Measurements from ENCODE around the gene IFNG-AS1. TPM values are rescaled to one million over a fixed set of nuclear protein-coding genes. Genes with fewer than 3 reads are reported as not detected.

IFNG-AS1 gene
- polyA plus RNA-seq, 4 donors, result 0.10 TPM; not detected in 3

GRCh38 chr12:67981287-67982162, 7.7 kb upstream of the IFNG-AS1 start:
- H3K27ac ChIP-seq (ENCODE audit: low read depth in 1 of 3, low read length in 2 of 3), result no peak overlapping the region
- no peak overlapping the region for H3K4me3 ChIP-seq (ENCODE audit: low read depth in 1 of 3, low read length in 3 of 3)
- H3K27me3 ChIP-seq (ENCODE audit: control insufficient read depth in 3 of 3, insufficient read depth in 3 of 3, low read length in 3 of 3), result no peaks in the 10 kb centered on the region
- DNase-seq (no peak), FAIRE-seq (no peak)
- no peaks in the 10 kb centered on the region for H3K9me3 ChIP-seq (ENCODE audit: control insufficient read depth in 2 of 2, insufficient read depth in 1 of 2, low read depth in 1 of 2, low read length in 1 of 2)
- 79 to 82% (median 81%) methylated on average over 4 of the region's 4 CpGs for WGBS, 3 donors
- no peaks in the 10 kb centered on the region for H3K4me1 ChIP-seq (ENCODE audit: control insufficient read depth in 3 of 3, insufficient read depth in 2 of 3, low read depth in 1 of 3, low read length in 2 of 3)
- no peaks in the 10 kb centered on the region for H3K36me3 ChIP-seq (ENCODE audit: control insufficient read depth in 3 of 3, insufficient read depth in 2 of 3, low read depth in 1 of 3, low read length in 3 of 3)

GRCh38 chr12:67982164-67982563, 7.1 kb upstream of the IFNG-AS1 start:
- no peak overlapping the region for H3K4me3 ChIP-seq (ENCODE audit: low read depth in 1 of 3, low read length in 3 of 3)
- no peak overlapping the region for H3K27ac ChIP-seq (ENCODE audit: low read depth in 1 of 3, low read length in 2 of 3)
- no peaks in the 10 kb centered on the region for H3K27me3 ChIP-seq (ENCODE audit: control insufficient read depth in 3 of 3, insufficient read depth in 3 of 3, low read length in 3 of 3)
- no peaks in the 10 kb centered on the region for H3K9me3 ChIP-seq (ENCODE audit: control insufficient read depth in 2 of 2, insufficient read depth in 1 of 2, low read depth in 1 of 2, low read length in 1 of 2)
- no peak for DNase-seq
- WGBS, 3 donors, result 80 to 89% (median 86%) methylated on average over 6 of the region's 6 CpGs
- H3K4me1 ChIP-seq (ENCODE audit: control insufficient read depth in 3 of 3, insufficient read depth in 2 of 3, low read depth in 1 of 3, low read length in 2 of 3), result no peaks in the 10 kb centered on the region
- no peak for FAIRE-seq
- no peaks in the 10 kb centered on the region for H3K36me3 ChIP-seq (ENCODE audit: control insufficient read depth in 3 of 3, insufficient read depth in 2 of 3, low read depth in 1 of 3, low read length in 3 of 3)

DNA sequence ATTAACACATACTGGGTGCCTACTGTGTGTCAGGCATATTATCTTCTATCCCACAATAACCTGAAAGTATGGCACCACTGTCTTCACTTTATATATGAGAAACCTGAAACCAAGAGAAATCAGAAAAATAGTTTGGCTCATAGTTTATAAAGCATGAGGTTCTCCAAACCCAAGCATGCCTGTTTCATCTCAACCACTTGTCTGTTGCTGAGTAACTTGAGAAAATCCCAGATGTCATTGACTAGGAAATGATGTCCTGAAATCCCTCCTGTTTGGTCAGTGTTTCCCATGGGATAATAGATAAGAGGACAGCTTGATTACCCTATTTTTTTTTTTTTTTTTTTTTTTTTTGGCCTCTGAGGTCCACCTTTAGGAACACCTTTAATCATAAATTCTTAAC, 2.6 kb upstream of the IFNG-AS1 start:
- H3K27ac ChIP-seq (ENCODE audit: low read depth in 1 of 3, low read length in 2 of 3), result no peak overlapping the region
- FAIRE-seq, result no peak

DNA sequence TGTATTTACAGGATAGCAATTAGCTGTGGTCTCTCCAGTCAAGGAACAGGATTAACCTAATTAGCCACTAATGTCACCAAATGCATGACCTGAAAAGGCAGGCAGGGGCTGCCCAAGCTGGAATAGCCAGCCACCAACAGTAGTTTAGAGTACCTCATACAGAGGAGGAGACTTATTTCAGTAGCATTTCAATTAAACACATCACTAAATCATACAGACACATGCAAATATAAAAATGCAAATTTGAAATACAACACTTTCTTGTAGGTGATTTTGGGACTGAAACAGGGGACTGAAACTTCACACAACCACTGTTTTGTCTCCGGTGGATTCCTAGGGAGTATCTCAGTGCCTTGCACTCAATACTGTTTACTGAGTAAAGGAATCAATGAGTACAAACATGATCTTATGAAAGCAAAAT, 636 bp upstream of the IFNG-AS1 start:
- no peak overlapping the region for H3K4me3 ChIP-seq (ENCODE audit: low read depth in 1 of 3, low read length in 3 of 3)
- FAIRE-seq (no peak), DNase-seq (no peak)
- no peaks in the 10 kb centered on the region for H3K27me3 ChIP-seq (ENCODE audit: control insufficient read depth in 3 of 3, insufficient read depth in 3 of 3, low read length in 3 of 3)
- no peak overlapping the region for H3K27ac ChIP-seq (ENCODE audit: low read depth in 1 of 3, low read length in 2 of 3)
- 48 to 56% (median 52%) methylated on average over 1 of the region's 1 CpG for WGBS, 3 donors
- H3K36me3 ChIP-seq (ENCODE audit: control insufficient read depth in 3 of 3, insufficient read depth in 2 of 3, low read depth in 1 of 3, low read length in 3 of 3), result no peaks in the 10 kb centered on the region
- H3K4me1 ChIP-seq (ENCODE audit: control insufficient read depth in 3 of 3, insufficient read depth in 2 of 3, low read depth in 1 of 3, low read length in 2 of 3), result peaks cover 0 to 5% (median 0%) of the 10 kb centered on the region in 3 donors
- H3K9me3 ChIP-seq (ENCODE audit: control insufficient read depth in 2 of 2, insufficient read depth in 1 of 2, low read depth in 1 of 2, low read length in 1 of 2), result no peaks in the 10 kb centered on the region

More for the DNA sequence above, 2.6 kb upstream of the IFNG-AS1 start:
- H3K4me3 ChIP-seq (ENCODE audit: low read depth in 1 of 3, low read length in 3 of 3), result no peak overlapping the region
- no peaks in the 10 kb centered on the region for H3K36me3 ChIP-seq (ENCODE audit: control insufficient read depth in 3 of 3, insufficient read depth in 2 of 3, low read depth in 1 of 3, low read length in 3 of 3)
- H3K9me3 ChIP-seq (ENCODE audit: control insufficient read depth in 2 of 2, insufficient read depth in 1 of 2, low read depth in 1 of 2, low read length in 1 of 2), result no peaks in the 10 kb centered on the region
- H3K4me1 ChIP-seq (ENCODE audit: control insufficient read depth in 3 of 3, insufficient read depth in 2 of 3, low read depth in 1 of 3, low read length in 2 of 3), result peaks cover 0 to 5% (median 0%) of the 10 kb centered on the region in 3 donors
- H3K27me3 ChIP-seq (ENCODE audit: control insufficient read depth in 3 of 3, insufficient read depth in 3 of 3, low read length in 3 of 3), result no peaks in the 10 kb centered on the region
- DNase-seq, result no peak

DNA sequence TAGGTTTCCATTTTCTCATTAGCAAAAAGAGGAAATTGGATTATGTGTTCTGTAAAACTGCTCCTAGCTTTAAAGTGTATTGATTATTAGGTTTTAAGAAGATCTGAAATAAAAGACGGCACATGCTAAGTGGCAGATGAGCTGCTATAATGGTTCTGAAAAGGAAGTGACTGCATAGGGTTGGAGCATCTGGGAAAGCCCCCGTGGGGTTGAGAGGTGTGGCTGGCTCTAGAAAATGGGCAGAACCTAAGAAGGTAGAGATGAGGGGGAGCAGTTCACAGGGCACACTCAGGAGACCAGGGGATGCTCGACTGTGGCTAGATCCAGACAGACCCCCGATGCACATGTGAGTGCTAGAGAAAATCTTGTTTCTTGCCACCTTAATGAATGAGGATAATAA, 1.9 kb downstream of the IFNG-AS1 start:
- H3K4me1 ChIP-seq (ENCODE audit: control insufficient read depth in 3 of 3, insufficient read depth in 2 of 3, low read depth in 1 of 3, low read length in 2 of 3), result peaks cover 0 to 5% (median 0%) of the 10 kb centered on the region in 3 donors
- no peaks in the 10 kb centered on the region for H3K9me3 ChIP-seq (ENCODE audit: control insufficient read depth in 2 of 2, insufficient read depth in 1 of 2, low read depth in 1 of 2, low read length in 1 of 2)
- no peak for FAIRE-seq
- peaks cover 0 to 2% (median 0%) of the 10 kb centered on the region in 3 donors for H3K27me3 ChIP-seq (ENCODE audit: control insufficient read depth in 3 of 3, insufficient read depth in 3 of 3, low read length in 3 of 3)
- H3K27ac ChIP-seq (ENCODE audit: low read depth in 1 of 3, low read length in 2 of 3), result no peak overlapping the region
- H3K36me3 ChIP-seq (ENCODE audit: control insufficient read depth in 3 of 3, insufficient read depth in 2 of 3, low read depth in 1 of 3, low read length in 3 of 3), result no peaks in the 10 kb centered on the region
- WGBS, 3 donors, result 62 to 70% (median 67%) methylated on average over 4 of the region's 4 CpGs
- H3K4me3 ChIP-seq (ENCODE audit: low read depth in 1 of 3, low read length in 3 of 3), result no peak overlapping the region
- DNase-seq, result no peak

- 80 to 89% (median 86%) methylated on average over 2 of the region's 2 CpGs for WGBS, 3 donors
- Histone ChIP-seq H3K36me3 (ENCODE audit: control insufficient read depth in 3 of 3, insufficient read depth in 2 of 3, low read depth in 1 of 3, low read length in 3 of 3) (no peaks in the 10 kb centered on the region), H3K4me3 (ENCODE audit: low read depth in 1 of 3, low read length in 3 of 3) (no peak overlapping the region), H3K9me3 (ENCODE audit: control insufficient read depth in 2 of 2, insufficient read depth in 1 of 2, low read depth in 1 of 2, low read length in 1 of 2) (no peaks in the 10 kb centered on the region), H3K4me1 (ENCODE audit: control insufficient read depth in 3 of 3, insufficient read depth in 2 of 3, low read depth in 1 of 3, low read length in 2 of 3) (peaks cover 0 to 5% (median 0%) of the 10 kb centered on the region in 3 donors), H3K27ac (ENCODE audit: low read depth in 1 of 3, low read length in 2 of 3) (no peak overlapping the region), H3K27me3 (ENCODE audit: control insufficient read depth in 3 of 3, insufficient read depth in 3 of 3, low read length in 3 of 3) (peaks cover 0 to 2% (median 0%) of the 10 kb centered on the region in 3 donors)
- FAIRE-seq, result no peak
- DNase-seq, result no peak
Measured at GRCh38 chr12:67993143-67993542, 3.9 kb downstream of the IFNG-AS1 start.

- DNase-seq (no peak), FAIRE-seq (no peak)
- no peak overlapping the region for H3K4me3 ChIP-seq (ENCODE audit: low read depth in 1 of 3, low read length in 3 of 3)
Measured at GRCh38 chr12:67994046-67994445, 4.8 kb downstream of the IFNG-AS1 start.

GRCh38 chr12:67996347-67996746, 7.1 kb downstream of the IFNG-AS1 start:
- H3K4me3 ChIP-seq (ENCODE audit: low read depth in 1 of 3, low read length in 3 of 3), result no peak overlapping the region
- H3K27ac ChIP-seq (ENCODE audit: low read depth in 1 of 3, low read length in 2 of 3), result no peak overlapping the region
- DNase-seq (no peak), FAIRE-seq (no peak)
- peaks cover 0 to 2% (median 0%) of the 10 kb centered on the region in 3 donors for H3K27me3 ChIP-seq (ENCODE audit: control insufficient read depth in 3 of 3, insufficient read depth in 3 of 3, low read length in 3 of 3)
- no peaks in the 10 kb centered on the region for H3K4me1 ChIP-seq (ENCODE audit: control insufficient read depth in 3 of 3, insufficient read depth in 2 of 3, low read depth in 1 of 3, low read length in 2 of 3)
- no peaks in the 10 kb centered on the region for H3K9me3 ChIP-seq (ENCODE audit: control insufficient read depth in 2 of 2, insufficient read depth in 1 of 2, low read depth in 1 of 2, low read length in 1 of 2)
- no peaks in the 10 kb centered on the region for H3K36me3 ChIP-seq (ENCODE audit: control insufficient read depth in 3 of 3, insufficient read depth in 2 of 3, low read depth in 1 of 3, low read length in 3 of 3)

More at GRCh38 chr12:67994046-67994445, 4.8 kb downstream of the IFNG-AS1 start:
- WGBS, 3 donors, result 55 to 88% (median 74%) methylated on average over 3 of the region's 3 CpGs
- no peaks in the 10 kb centered on the region for H3K9me3 ChIP-seq (ENCODE audit: control insufficient read depth in 2 of 2, insufficient read depth in 1 of 2, low read depth in 1 of 2, low read length in 1 of 2)
- H3K4me1 ChIP-seq (ENCODE audit: control insufficient read depth in 3 of 3, insufficient read depth in 2 of 3, low read depth in 1 of 3, low read length in 2 of 3), result no peaks in the 10 kb centered on the region
- no peaks in the 10 kb centered on the region for H3K36me3 ChIP-seq (ENCODE audit: control insufficient read depth in 3 of 3, insufficient read depth in 2 of 3, low read depth in 1 of 3, low read length in 3 of 3)
- H3K27ac ChIP-seq (ENCODE audit: low read depth in 1 of 3, low read length in 2 of 3), result no peak overlapping the region
- peaks cover 0 to 2% (median 0%) of the 10 kb centered on the region in 3 donors for H3K27me3 ChIP-seq (ENCODE audit: control insufficient read depth in 3 of 3, insufficient read depth in 3 of 3, low read length in 3 of 3)
